GM23248 (cell line): ENCODE measurements around the gene ERC1.

Experiments
- EZH2 ChIP-seq: fragments of 200-600 bp; sonication (generic); IDR thresholded peaks from 2 replicates; pipeline ENCODE4 v1.6.1; 2018; ENCODE audit warnings: antibody characterized with exemption, mild to moderate bottlenecking; ENCODE audit not compliant: insufficient read depth, poor library complexity, severe bottlenecking
- EZH2phosphoT487 ChIP-seq: fragments of 200-600 bp; sonication (generic); IDR thresholded peaks from 2 replicates; pipeline ENCODE4 v1.6.1; 2018; ENCODE audit warnings: antibody characterized with exemption, moderate library complexity, mild to moderate bottlenecking, low read depth; ENCODE audit not compliant: insufficient read depth

DNA sequence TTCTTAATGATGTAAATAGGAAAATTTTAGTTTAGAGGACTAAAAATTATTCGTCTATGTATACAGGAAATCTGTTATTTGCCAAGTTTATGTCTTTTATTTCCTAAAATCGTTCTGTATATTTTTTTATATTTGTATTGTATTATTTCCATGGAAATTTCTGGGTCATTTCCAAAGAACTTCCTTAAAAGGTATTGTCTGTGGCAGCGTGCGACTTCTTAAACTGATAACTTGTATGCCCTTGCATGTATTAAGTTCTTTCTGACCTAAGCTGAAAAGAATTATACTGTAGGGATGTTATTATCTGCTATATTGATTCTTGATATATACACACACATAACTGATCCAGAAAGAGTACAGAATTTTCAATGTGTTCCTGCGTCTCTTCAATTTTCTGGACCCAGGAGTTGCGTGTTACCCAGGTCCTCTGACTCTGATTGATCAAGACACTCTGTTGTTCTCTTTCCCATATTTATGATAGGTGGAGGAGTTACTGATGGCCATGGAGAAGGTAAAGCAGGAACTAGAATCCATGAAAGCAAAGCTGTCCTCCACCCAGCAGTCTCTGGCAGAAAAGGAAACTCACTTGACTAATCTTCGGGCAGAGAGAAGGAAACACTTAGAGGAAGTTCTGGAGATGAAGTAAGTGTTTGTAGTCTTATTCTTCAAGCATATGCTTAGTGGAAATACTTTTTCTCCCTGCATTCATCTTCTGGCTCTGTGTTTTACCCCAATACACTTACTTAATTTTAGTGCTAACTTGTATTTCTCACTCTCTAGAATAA is 298.5 kb downstream of the ERC1 start:
- no peak for TF ChIP-seq EZH2
- TF ChIP-seq EZH2phosphoT487, result no peak
